WTC11 (cell line): Measurements from ENCODE around the gene KLHL30. TPM values are rescaled to one million over a fixed set of nuclear protein-coding genes. Genes with fewer than 3 reads are reported as not detected.
A peak's percentile ranks its signal among the peaks of the same experiment; 100 is the strongest.

Source experiments
- CREM ChIP-seq: sonication (generic); formaldehyde crosslinking; IDR thresholded peaks from 2 replicates; pipeline ENCODE4 v1.8.1; 2022; ENCODE audit warnings: mild to moderate bottlenecking, missing genetic modification reagents, moderate library complexity
- EMX1 ChIP-seq: fragments of 250-450 bp; sonication (Bioruptor Pico); IDR thresholded peaks from 2 replicates; pipeline ENCODE4 v1.8.0; 2021; ENCODE audit warnings: mild to moderate bottlenecking
- FOXP1 ChIP-seq: sonication (generic); formaldehyde crosslinking; IDR thresholded peaks from 2 replicates; pipeline ENCODE4 v1.8.0; 2022; ENCODE audit warnings: missing genetic modification reagents, mild to moderate bottlenecking, moderate library complexity, borderline replicate concordance
- GABPB1 ChIP-seq: sonication (generic); formaldehyde crosslinking; IDR thresholded peaks from 2 replicates; pipeline ENCODE4 v1.8.1; 2023; ENCODE audit warnings: mild to moderate bottlenecking, missing genetic modification reagents
- GRHL2 ChIP-seq: fragments of 250-450 bp; sonication (Bioruptor Pico); IDR thresholded peaks from 2 replicates; pipeline ENCODE4 v1.8.0; 2022; ENCODE audit warnings: mild to moderate bottlenecking, moderate library complexity; ENCODE audit not compliant: insufficient replicate concordance, severe bottlenecking
- HMGA2 ChIP-seq: fragments of 250-450 bp; sonication (Bioruptor Pico); IDR thresholded peaks from 2 replicates; pipeline ENCODE4 v1.4.0; 2021; ENCODE audit warnings: mild to moderate bottlenecking, moderate library complexity
- IRF2 ChIP-seq: sonication (generic); formaldehyde crosslinking; IDR thresholded peaks from 2 replicates; pipeline ENCODE4 v1.8.0; 2022; ENCODE audit warnings: low read depth, missing genetic modification reagents, borderline replicate concordance
- MYBL2 ChIP-seq: sonication (generic); formaldehyde crosslinking; IDR thresholded peaks from 2 replicates; pipeline ENCODE4 v1.8.1; 2023; ENCODE audit warnings: mild to moderate bottlenecking, moderate library complexity, missing genetic modification reagents
- NFYB ChIP-seq: sonication (generic); formaldehyde crosslinking; conservative IDR thresholded peaks from 2 replicates; pipeline ENCODE4 v1.8.0; 2022; ENCODE audit warnings: low read depth, missing genetic modification reagents
- NR3C1 ChIP-seq: sonication (generic); formaldehyde crosslinking; conservative IDR thresholded peaks from 2 replicates; pipeline ENCODE4 v1.8.1; 2023; ENCODE audit warnings: low read depth, mild to moderate bottlenecking, missing genetic modification reagents
- SMAD3 ChIP-seq: sonication (generic); formaldehyde crosslinking; IDR thresholded peaks from 2 replicates; pipeline ENCODE4 v1.8.0; 2022; ENCODE audit warnings: missing genetic modification reagents, mild to moderate bottlenecking, borderline replicate concordance
- SOX15 ChIP-seq: fragments of 250-450 bp; sonication (Bioruptor Pico); IDR thresholded peaks from 2 replicates; pipeline ENCODE4 v1.9.0; 2021; ENCODE audit warnings: mild to moderate bottlenecking
- TEAD4 ChIP-seq: sonication (generic); formaldehyde crosslinking; IDR thresholded peaks from 2 replicates; pipeline ENCODE4 v1.8.0; 2022; ENCODE audit warnings: mild to moderate bottlenecking, missing genetic modification reagents
- ZBTB21 ChIP-seq: sonication (generic); formaldehyde crosslinking; IDR thresholded peaks from 2 replicates; pipeline ENCODE4 v1.8.1; 2023; ENCODE audit warnings: mild to moderate bottlenecking, missing genetic modification reagents, borderline replicate concordance
- ZNF121 ChIP-seq: sonication (generic); formaldehyde crosslinking; IDR thresholded peaks from 2 replicates; pipeline ENCODE4 v1.8.0; 2023; ENCODE audit warnings: missing genetic modification reagents
- ZNF232 ChIP-seq: sonication (generic); formaldehyde crosslinking; IDR thresholded peaks from 2 replicates; pipeline ENCODE4 v1.8.0; 2022; ENCODE audit warnings: mild to moderate bottlenecking, missing genetic modification reagents
- total RNA-seq: library from RNA; stranded (reverse); gene quantifications from 3 replicates; pipeline ENCODE4 v1.2.3, GENCODE V29; 2021
- TF ChIP-seq, protein P1 (sequence below): sonication (generic); formaldehyde crosslinking; conservative IDR thresholded peaks from 2 replicates; pipeline ENCODE4 v1.8.1; 2023; ENCODE audit warnings: mild to moderate bottlenecking, low read depth, missing genetic modification reagents, moderate library complexity
- TF ChIP-seq, protein P2 (sequence below): sonication (generic); formaldehyde crosslinking; IDR thresholded peaks from 2 replicates; pipeline ENCODE4 v1.8.1; 2022; ENCODE audit warnings: low read depth, missing genetic modification reagents, borderline replicate concordance
- TF ChIP-seq, protein P3 (sequence below): sonication (generic); formaldehyde crosslinking; IDR thresholded peaks from 2 replicates; pipeline ENCODE4 v1.8.1; 2023; ENCODE audit warnings: mild to moderate bottlenecking, moderate library complexity, missing genetic modification reagents
- TF ChIP-seq, protein P4 (sequence below): fragments of 250-450 bp; sonication (Bioruptor Pico); IDR thresholded peaks from 2 replicates; pipeline ENCODE4 v1.9.0; 2021; ENCODE audit warnings: mild to moderate bottlenecking, borderline replicate concordance
- TF ChIP-seq, protein P5 (sequence below): sonication (generic); formaldehyde crosslinking; IDR thresholded peaks from 2 replicates; pipeline ENCODE4 v1.8.0; 2022; ENCODE audit warnings: mild to moderate bottlenecking, missing genetic modification reagents
- TF ChIP-seq, protein P6 (sequence below): fragments of 250-450 bp; sonication (Bioruptor Pico); conservative IDR thresholded peaks from 2 replicates; pipeline ENCODE4 v1.9.0; 2021; ENCODE audit warnings: mild to moderate bottlenecking
- TF ChIP-seq, protein P7 (sequence below): sonication (generic); formaldehyde crosslinking; IDR thresholded peaks from 2 replicates; pipeline ENCODE4 v1.8.1; 2023; ENCODE audit warnings: mild to moderate bottlenecking, missing genetic modification reagents, moderate library complexity

KLHL30 gene
- total RNA-seq, 1 experiment from 2014 or later: not detected

DNA sequence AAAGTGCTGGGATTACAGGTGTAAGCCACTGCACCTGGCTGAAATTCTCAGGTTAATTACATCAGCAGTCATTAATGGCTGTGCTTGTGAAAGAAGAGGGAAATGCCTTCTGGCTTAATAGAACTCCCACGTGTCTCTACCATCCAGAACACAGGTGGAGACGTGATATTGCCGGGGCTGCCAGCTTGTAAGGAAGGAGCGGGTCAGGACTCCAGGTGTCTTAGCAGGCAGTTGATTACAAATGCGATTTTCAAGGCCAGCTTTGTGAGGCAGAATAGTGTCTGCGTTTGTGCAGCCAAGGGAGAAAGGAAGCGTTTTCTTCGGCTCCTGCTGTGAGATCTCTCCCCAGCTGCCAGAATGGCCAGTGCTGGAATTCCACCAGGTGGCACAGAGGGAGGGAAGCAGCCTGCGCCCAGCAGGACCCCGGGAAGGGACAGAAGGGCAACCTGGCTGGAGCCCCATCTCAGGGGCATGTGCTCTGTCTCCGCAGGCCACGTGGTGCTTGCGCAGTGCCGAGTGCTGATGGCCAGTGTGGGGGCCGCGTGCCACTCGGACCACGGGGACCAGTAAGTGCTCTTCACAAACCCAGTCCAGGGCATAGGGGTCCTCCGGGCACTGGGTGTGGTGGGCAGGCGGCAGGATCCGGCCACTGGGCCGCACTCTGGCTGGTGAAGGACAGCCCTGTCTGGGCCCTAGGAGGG is 42.0 kb upstream of the KLHL30 start (continued):
- TF ChIP-seq, protein P1, sequence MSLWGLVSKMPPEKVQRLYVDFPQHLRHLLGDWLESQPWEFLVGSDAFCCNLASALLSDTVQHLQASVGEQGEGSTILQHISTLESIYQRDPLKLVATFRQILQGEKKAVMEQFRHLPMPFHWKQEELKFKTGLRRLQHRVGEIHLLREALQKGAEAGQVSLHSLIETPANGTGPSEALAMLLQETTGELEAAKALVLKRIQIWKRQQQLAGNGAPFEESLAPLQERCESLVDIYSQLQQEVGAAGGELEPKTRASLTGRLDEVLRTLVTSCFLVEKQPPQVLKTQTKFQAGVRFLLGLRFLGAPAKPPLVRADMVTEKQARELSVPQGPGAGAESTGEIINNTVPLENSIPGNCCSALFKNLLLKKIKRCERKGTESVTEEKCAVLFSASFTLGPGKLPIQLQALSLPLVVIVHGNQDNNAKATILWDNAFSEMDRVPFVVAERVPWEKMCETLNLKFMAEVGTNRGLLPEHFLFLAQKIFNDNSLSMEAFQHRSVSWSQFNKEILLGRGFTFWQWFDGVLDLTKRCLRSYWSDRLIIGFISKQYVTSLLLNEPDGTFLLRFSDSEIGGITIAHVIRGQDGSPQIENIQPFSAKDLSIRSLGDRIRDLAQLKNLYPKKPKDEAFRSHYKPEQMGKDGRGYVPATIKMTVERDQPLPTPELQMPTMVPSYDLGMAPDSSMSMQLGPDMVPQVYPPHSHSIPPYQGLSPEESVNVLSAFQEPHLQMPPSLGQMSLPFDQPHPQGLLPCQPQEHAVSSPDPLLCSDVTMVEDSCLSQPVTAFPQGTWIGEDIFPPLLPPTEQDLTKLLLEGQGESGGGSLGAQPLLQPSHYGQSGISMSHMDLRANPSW (CRISPR knock-in tag): peak; percentile 81; the same call in 1 of the 2 replicates
- no peak for TF ChIP-seq NFYB (CRISPR knock-in tag)
- TF ChIP-seq SMAD3 (CRISPR knock-in tag): no peak
- no peak for TF ChIP-seq GRHL2 (CRISPR knock-in tag)
- TF ChIP-seq, protein P2, sequence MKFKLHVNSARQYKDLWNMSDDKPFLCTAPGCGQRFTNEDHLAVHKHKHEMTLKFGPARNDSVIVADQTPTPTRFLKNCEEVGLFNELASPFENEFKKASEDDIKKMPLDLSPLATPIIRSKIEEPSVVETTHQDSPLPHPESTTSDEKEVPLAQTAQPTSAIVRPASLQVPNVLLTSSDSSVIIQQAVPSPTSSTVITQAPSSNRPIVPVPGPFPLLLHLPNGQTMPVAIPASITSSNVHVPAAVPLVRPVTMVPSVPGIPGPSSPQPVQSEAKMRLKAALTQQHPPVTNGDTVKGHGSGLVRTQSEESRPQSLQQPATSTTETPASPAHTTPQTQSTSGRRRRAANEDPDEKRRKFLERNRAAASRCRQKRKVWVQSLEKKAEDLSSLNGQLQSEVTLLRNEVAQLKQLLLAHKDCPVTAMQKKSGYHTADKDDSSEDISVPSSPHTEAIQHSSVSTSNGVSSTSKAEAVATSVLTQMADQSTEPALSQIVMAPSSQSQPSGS: no peak; the same call in 1 of the 2 replicates
- TF ChIP-seq GABPB1 (CRISPR knock-in tag): no peak
- TF ChIP-seq ZNF232 (CRISPR knock-in tag): no peak
- TF ChIP-seq ZBTB21 (CRISPR knock-in tag): peak; percentile 72; the same call in 1 of the 2 replicates
- peak; percentile 78; the same call in 1 of the 2 replicates for TF ChIP-seq FOXP1
- TF ChIP-seq HMGA2 (CRISPR knock-in tag): no peak
- no peak for TF ChIP-seq IRF2 (CRISPR knock-in tag)
- no peak for TF ChIP-seq MYBL2 (CRISPR knock-in tag)
- no peak for TF ChIP-seq NR3C1 (CRISPR knock-in tag)
- TF ChIP-seq, protein P3, sequence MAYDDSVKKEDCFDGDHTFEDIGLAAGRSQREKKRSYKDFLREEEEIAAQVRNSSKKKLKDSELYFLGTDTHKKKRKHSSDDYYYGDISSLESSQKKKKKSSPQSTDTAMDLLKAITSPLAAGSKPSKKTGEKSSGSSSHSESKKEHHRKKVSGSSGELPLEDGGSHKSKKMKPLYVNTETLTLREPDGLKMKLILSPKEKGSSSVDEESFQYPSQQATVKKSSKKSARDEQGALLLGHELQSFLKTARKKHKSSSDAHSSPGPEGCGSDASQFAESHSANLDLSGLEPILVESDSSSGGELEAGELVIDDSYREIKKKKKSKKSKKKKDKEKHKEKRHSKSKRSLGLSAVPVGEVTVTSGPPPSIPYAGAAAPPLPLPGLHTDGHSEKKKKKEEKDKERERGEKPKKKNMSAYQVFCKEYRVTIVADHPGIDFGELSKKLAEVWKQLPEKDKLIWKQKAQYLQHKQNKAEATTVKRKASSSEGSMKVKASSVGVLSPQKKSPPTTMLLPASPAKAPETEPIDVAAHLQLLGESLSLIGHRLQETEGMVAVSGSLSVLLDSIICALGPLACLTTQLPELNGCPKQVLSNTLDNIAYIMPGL (CRISPR knock-in tag): no peak
- TF ChIP-seq, protein P4, sequence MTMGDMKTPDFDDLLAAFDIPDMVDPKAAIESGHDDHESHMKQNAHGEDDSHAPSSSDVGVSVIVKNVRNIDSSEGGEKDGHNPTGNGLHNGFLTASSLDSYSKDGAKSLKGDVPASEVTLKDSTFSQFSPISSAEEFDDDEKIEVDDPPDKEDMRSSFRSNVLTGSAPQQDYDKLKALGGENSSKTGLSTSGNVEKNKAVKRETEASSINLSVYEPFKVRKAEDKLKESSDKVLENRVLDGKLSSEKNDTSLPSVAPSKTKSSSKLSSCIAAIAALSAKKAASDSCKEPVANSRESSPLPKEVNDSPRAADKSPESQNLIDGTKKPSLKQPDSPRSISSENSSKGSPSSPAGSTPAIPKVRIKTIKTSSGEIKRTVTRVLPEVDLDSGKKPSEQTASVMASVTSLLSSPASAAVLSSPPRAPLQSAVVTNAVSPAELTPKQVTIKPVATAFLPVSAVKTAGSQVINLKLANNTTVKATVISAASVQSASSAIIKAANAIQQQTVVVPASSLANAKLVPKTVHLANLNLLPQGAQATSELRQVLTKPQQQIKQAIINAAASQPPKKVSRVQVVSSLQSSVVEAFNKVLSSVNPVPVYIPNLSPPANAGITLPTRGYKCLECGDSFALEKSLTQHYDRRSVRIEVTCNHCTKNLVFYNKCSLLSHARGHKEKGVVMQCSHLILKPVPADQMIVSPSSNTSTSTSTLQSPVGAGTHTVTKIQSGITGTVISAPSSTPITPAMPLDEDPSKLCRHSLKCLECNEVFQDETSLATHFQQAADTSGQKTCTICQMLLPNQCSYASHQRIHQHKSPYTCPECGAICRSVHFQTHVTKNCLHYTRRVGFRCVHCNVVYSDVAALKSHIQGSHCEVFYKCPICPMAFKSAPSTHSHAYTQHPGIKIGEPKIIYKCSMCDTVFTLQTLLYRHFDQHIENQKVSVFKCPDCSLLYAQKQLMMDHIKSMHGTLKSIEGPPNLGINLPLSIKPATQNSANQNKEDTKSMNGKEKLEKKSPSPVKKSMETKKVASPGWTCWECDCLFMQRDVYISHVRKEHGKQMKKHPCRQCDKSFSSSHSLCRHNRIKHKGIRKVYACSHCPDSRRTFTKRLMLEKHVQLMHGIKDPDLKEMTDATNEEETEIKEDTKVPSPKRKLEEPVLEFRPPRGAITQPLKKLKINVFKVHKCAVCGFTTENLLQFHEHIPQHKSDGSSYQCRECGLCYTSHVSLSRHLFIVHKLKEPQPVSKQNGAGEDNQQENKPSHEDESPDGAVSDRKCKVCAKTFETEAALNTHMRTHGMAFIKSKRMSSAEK: peak; percentile 36; the same call in 1 of the 2 replicates
- TF ChIP-seq, protein P5, sequence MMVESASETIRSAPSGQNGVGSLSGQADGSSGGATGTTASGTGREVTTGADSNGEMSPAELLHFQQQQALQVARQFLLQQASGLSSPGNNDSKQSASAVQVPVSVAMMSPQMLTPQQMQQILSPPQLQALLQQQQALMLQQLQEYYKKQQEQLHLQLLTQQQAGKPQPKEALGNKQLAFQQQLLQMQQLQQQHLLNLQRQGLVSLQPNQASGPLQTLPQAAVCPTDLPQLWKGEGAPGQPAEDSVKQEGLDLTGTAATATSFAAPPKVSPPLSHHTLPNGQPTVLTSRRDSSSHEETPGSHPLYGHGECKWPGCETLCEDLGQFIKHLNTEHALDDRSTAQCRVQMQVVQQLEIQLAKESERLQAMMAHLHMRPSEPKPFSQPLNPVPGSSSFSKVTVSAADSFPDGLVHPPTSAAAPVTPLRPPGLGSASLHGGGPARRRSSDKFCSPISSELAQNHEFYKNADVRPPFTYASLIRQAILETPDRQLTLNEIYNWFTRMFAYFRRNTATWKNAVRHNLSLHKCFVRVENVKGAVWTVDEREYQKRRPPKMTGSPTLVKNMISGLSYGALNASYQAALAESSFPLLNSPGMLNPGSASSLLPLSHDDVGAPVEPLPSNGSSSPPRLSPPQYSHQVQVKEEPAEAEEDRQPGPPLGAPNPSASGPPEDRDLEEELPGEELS (CRISPR knock-in tag): peak; percentile 14; the same call in 1 of the 2 replicates
- no peak for TF ChIP-seq SOX15 (CRISPR knock-in tag)
- TF ChIP-seq TEAD4 (CRISPR knock-in tag): 0 out of 2 replicates have a peak, but pooled peaks have one; percentile 41
- TF ChIP-seq EMX1 (CRISPR knock-in tag): no peak
- TF ChIP-seq, protein P6, sequence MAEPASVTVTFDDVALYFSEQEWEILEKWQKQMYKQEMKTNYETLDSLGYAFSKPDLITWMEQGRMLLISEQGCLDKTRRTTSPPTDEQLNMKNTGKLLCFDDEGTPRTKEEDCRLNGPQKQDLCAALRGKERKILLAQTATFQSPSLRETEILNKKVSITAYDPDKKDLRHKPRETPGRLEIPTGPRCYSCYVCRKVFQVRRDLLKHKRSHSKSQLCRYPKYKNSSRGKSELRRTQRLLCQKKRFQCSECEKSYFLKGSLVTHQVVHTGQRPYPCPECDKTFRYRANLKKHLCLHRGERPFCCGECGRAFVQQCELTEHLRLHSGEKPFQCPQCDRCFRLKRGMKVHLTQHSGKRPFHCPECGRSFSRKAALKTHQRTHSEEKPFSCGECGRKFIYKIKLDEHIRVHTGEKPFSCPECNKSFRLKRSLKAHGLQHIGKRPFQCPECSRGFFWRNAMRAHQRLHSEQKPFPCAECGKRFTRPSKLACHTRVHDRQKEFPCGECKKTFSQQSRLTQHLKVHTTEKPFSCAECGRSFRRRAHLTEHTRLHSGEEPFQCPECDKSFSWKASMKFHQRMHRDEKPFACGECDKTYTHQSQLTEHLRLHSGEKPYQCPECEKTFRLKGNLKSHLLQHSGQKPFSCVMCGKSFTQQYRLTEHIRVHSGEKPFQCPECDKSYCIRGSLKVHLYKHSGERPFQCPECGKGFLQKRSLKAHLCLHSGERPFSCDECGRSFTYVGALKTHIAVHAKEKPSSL: no peak
- TF ChIP-seq, protein P7, sequence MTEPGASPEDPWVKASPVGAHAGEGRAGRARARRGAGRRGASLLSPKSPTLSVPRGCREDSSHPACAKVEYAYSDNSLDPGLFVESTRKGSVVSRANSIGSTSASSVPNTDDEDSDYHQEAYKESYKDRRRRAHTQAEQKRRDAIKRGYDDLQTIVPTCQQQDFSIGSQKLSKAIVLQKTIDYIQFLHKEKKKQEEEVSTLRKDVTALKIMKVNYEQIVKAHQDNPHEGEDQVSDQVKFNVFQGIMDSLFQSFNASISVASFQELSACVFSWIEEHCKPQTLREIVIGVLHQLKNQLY: no peak
- no peak for TF ChIP-seq ZNF121
- no peak for TF ChIP-seq CREM
